GM23338 (cell line): ENCODE data around the gene JAM3. TPM values are rescaled to one million over a fixed set of nuclear protein-coding genes. Genes with fewer than 3 reads are reported as not detected.

Experiments
- CTCF ChIP-seq, 2 experiments: fragments of 200-600 bp in 1 of 2; sonication (generic) in 1 of 2; conservative IDR thresholded peaks; 2 replicates each; pipeline versions ENCODE4 v1.5.1 to v1.6.1; 2016 to 2017; ENCODE audit warnings: antibody characterized with exemption in 2 of 2, low read depth in 2 of 2, mild to moderate bottlenecking in 2 of 2, moderate library complexity in 1 of 2
- EZH2phosphoT487 ChIP-seq: fragments of 200-600 bp; sonication (generic); IDR thresholded peaks from one replicate; pipeline ENCODE4 v1.8.1; 2018; ENCODE audit warnings: antibody characterized with exemption; ENCODE audit not compliant: unreplicated experiment
- NANOG ChIP-seq: IDR thresholded peaks from 2 replicates; pipeline ENCODE4 v1.6.1; 2016; ENCODE audit warnings: antibody characterized with exemption, borderline replicate concordance
- STAT1 ChIP-seq: IDR thresholded peaks from one replicate; pipeline ENCODE4 v1.6.1; 2016; ENCODE audit warnings: antibody characterized with exemption; ENCODE audit not compliant: unreplicated experiment
- polyA plus RNA-seq: library from polyadenylated mRNA; unstranded; fragments of >200 nt; fragmentation: Nextera tagmentation; extraction: Ambion mirVana; gene quantifications from 2 replicates; pipeline ENCODE4 v1.2.1, GENCODE V29; 2016
- total RNA-seq: library from RNA; depleted of rRNA; stranded (reverse); fragments of >200 nt; shearing (Covaris generic); gene quantifications from 2 replicates; pipeline ENCODE4 v1.2.3, GENCODE V29; 2014
- TF ChIP-seq, protein P1 (sequence below): fragments of 250-450 bp; sonication (Bioruptor Pico); IDR thresholded peaks from 2 replicates; pipeline ENCODE4 v1.5.0; 2020; ENCODE audit warnings: mild to moderate bottlenecking, moderate library complexity

Gene JAM3
- total and polyA plus RNA-seq, 2 experiments from 2014 or later: 14.1 to 41.5 TPM

- TF ChIP-seq, protein P1, sequence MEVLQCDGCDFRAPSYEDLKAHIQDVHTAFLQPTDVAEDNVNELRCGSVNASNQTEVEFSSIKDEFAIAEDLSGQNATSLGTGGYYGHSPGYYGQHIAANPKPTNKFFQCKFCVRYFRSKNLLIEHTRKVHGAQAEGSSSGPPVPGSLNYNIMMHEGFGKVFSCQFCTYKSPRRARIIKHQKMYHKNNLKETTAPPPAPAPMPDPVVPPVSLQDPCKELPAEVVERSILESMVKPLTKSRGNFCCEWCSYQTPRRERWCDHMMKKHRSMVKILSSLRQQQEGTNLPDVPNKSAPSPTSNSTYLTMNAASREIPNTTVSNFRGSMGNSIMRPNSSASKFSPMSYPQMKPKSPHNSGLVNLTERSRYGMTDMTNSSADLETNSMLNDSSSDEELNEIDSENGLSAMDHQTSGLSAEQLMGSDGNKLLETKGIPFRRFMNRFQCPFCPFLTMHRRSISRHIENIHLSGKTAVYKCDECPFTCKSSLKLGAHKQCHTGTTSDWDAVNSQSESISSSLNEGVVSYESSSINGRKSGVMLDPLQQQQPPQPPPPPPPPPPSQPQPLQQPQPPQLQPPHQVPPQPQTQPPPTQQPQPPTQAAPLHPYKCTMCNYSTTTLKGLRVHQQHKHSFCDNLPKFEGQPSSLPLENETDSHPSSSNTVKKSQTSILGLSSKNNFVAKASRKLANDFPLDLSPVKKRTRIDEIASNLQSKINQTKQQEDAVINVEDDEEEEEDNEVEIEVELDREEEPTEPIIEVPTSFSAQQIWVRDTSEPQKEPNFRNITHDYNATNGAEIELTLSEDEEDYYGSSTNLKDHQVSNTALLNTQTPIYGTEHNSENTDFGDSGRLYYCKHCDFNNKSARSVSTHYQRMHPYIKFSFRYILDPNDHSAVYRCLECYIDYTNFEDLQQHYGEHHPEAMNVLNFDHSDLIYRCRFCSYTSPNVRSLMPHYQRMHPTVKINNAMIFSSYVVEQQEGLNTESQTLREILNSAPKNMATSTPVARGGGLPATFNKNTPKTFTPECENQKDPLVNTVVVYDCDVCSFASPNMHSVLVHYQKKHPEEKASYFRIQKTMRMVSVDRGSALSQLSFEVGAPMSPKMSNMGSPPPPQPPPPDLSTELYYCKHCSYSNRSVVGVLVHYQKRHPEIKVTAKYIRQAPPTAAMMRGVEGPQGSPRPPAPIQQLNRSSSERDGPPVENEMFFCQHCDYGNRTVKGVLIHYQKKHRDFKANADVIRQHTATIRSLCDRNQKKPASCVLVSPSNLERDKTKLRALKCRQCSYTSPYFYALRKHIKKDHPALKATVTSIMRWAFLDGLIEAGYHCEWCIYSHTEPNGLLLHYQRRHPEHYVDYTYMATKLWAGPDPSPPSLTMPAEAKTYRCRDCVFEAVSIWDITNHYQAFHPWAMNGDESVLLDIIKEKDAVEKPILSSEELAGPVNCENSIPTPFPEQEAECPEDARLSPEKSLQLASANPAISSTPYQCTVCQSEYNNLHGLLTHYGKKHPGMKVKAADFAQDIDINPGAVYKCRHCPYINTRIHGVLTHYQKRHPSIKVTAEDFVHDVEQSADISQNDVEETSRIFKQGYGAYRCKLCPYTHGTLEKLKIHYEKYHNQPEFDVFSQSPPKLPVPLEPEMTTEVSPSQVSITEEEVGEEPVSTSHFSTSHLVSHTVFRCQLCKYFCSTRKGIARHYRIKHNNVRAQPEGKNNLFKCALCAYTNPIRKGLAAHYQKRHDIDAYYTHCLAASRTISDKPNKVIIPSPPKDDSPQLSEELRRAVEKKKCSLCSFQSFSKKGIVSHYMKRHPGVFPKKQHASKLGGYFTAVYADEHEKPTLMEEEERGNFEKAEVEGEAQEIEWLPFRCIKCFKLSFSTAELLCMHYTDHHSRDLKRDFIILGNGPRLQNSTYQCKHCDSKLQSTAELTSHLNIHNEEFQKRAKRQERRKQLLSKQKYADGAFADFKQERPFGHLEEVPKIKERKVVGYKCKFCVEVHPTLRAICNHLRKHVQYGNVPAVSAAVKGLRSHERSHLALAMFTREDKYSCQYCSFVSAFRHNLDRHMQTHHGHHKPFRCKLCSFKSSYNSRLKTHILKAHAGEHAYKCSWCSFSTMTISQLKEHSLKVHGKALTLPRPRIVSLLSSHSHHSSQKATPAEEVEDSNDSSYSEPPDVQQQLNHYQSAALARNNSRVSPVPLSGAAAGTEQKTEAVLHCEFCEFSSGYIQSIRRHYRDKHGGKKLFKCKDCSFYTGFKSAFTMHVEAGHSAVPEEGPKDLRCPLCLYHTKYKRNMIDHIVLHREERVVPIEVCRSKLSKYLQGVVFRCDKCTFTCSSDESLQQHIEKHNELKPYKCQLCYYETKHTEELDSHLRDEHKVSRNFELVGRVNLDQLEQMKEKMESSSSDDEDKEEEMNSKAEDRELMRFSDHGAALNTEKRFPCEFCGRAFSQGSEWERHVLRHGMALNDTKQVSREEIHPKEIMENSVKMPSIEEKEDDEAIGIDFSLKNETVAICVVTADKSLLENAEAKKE (CRISPR knock-in tag): no peak
- TF ChIP-seq CTCF (conservative IDR thresholded peaks at IDR 0.05; ENCODE audit: low read depth in 2 of 2) (no peak), EZH2phosphoT487 (no peak), STAT1 (no peak), NANOG (no peak)
Measured at GRCh38 chr11:134044514-134045284, 24.2 kb upstream of the JAM3 start (continued).
